ACHN (cell line): ENCODE data around the gene BID.
"Not testable (repeated sequence)": the region's sequence is repeated elsewhere in the genome, so short reads cannot be mapped to it uniquely, and the experiment has no call there.

Source experiments
- DNase-seq: peaks from one replicate; pipeline ENCODE4 v3.0.0-alpha.2; 2015
- in situ Hi-C: cut with HindIII; loops from 2 replicates; pipeline ENCODE4 v1.10.0; 2017; ENCODE audit warnings: low sequenced_read_pairs, low pct_ligation_motif_present, low pct_unique_long_range_greater_than_20kb

The BID gene

GRCh38 chr22:17774926-17775685, 837 bp upstream of the BID start:
- in situ Hi-C loops = no loop called here
- DNase-seq = no peak

GRCh38 chr22:17773606-17774205, 563 bp downstream of the BID start:
- DNase-seq = peak; percentile 31
- in situ Hi-C loops = no loop called here

DNA sequence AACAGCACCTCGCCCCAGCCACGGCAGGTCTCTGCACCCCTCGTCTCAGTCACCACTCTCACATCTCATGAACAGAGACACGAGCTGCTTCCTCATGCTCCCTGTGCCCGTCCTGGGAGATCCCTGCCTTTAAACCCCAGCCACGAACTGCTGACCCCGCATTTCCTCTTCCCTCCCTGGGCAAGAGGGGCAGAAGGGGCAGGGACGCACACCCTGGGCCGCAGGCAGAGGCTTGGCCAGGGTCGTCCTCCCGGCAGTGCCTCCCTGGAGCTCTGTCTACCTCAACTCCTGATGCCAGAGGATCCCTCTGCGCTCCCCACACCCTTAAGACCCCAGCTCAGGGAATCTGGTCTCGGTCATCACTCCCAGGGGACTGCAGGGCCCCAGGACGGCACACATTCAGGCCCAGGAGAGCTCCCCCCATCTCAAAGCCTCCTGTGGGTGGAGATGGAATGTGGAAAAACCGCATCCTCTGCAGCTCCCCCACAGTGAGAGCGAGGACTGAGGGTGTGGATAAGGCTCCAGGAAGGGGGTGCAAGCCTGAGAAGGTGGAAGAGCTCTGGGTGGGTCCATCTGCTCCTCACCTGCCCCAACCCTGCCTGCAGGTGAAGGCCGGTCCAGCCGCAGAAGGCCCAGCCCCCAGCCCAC, 1.2 kb downstream of the BID start:
- DNase-seq = no peak

DNA sequence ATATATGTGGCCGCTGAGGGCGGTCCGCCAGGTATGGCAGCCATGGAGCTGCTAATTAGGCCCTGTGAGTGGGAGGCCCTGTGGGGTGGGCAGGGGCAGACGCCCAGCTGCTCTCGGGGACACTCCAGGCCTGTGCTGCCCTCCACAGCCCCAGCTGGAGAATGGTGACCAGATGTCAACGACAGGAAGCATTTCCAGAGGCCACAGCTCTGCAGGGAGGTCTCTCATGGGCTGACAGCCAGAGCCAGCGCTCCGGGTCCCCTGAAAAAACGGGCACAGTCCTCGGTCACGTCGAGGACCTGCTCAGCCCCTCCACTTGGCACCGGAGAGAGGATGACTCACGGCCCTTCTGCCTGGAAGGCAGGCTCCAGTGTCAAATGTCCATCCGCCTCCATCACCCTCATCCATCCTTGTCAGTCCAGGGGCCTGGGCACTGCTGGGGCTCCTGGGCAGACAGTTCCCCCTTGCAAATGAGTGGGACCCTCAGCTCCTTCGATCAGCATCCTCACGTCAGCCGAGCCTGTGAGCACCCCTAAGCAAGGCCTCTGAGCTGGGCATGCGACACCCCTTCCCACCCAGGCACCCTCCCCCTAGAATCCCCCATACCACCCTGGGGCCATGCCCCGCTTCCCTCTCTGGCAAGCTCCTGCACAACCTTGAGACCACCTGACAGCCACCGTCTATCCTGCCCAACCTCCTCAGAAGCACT, 1.9 kb downstream of the BID start:
- in situ Hi-C loops = no loop called here
- DNase-seq = no peak

More for the DNA sequence above, 1.2 kb downstream of the BID start:
- in situ Hi-C loops = no loop called here

- no peak for DNase-seq
- in situ Hi-C loops = no loop called here
Observed at GRCh38 chr22:17770180-17771077, 3.8 kb downstream of the BID start.

- DNase-seq = no peak
- in situ Hi-C loops = no loop called here
Observed at GRCh38 chr22:17769716-17770082, 4.6 kb downstream of the BID start.

GRCh38 chr22:17769013-17769715, 5.1 kb downstream of the BID start:
- DNase-seq = no peak

DNA sequence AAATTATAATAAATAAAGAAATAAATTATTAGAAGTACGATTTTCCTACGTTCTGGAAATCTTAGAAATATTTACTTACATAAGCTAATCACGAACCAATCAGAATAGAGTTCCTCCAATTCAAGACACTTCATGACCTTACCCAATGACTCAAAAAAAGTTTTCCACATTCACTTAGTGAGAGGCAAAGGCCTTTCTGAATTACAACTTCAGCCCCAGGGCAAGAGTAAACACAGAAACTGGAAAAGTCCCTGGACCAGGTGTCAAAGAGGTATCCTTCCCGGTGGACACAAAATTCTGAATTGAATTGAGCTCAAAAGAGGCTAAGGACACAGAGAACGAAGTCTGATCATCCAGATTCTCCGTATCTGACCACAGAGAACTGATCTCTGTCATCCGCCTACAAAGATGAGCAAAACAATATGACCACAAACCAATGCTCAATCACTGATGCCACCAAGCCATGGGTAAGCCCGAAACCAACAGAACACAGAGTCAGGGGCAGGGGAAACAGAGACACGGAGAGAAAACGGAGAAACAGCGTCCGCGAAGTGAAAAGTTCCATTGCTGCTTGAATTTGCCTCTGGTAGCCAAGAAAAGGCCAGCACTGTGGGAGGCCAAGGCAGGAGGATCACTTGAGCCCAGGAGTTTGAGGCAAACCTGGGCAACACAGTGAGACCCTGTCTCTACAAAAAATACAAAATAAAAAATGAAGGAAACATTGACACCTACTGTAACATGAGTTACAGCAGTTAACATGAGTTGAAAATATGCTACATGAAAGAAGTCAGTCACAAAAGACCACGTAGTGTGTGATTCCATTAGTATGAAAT, 6.8 kb downstream of the BID start:
- in situ Hi-C loops = no loop called here
- no peak for DNase-seq

More at GRCh38 chr22:17769013-17769715, 5.1 kb downstream of the BID start:
- in situ Hi-C loops = no loop called here

GRCh38 chr22:17764852-17765251, 9.4 kb downstream of the BID start:
- in situ Hi-C loops, DNase-seq: not testable (repeated sequence)

GRCh38 chr22:17764036-17764435, 10.2 kb downstream of the BID start:
- DNase-seq = no peak
- in situ Hi-C loops = no loop called here

- DNase-seq, in situ Hi-C loops: not testable (repeated sequence)
Observed at GRCh38 chr22:17763442-17763841, 10.8 kb downstream of the BID start.

GRCh38 chr22:17761138-17761488, 13.2 kb downstream of the BID start:
- no peak for DNase-seq
- in situ Hi-C loops = no loop called here

GRCh38 chr22:17754233-17754925, 19.9 kb downstream of the BID start:
- in situ Hi-C loops = no loop called here
- no peak for DNase-seq

GRCh38 chr22:17753401-17753989, 20.8 kb downstream of the BID start:
- DNase-seq = no peak
- in situ Hi-C loops = no loop called here

GRCh38 chr22:17751596-17751995, 22.7 kb downstream of the BID start:
- DNase-seq = no peak
- in situ Hi-C loops = no loop called here
